ENCODE results near the gene SERF2.
"Not testable (repeated sequence)": the region's sequence is repeated elsewhere in the genome, so short reads cannot be mapped to it uniquely, and the experiment has no call there.

SERF2 gene

GRCh38 chr15:43830691-43831275, 38.7 kb downstream of the SERF2 start:
- DNase-seq: not testable (repeated sequence)

- DNase-seq: not testable (repeated sequence)
Observed at GRCh38 chr15:43831519-43832052, 39.5 kb downstream of the SERF2 start.

GRCh38 chr15:43832485-43832884, 40.4 kb downstream of the SERF2 start:
- not testable (repeated sequence) for DNase-seq

- no peak for DNase-seq
Observed at GRCh38 chr15:43845421-43845820, 53.3 kb downstream of the SERF2 start.
